ENCODE results near the gene PIK3C2B. TPM values are rescaled to one million over a fixed set of nuclear protein-coding genes. Genes with fewer than 3 reads are reported as not detected.

Gene PIK3C2B
- total RNA-seq, 1 donor from 2014 or later, result 151 TPM

DNA sequence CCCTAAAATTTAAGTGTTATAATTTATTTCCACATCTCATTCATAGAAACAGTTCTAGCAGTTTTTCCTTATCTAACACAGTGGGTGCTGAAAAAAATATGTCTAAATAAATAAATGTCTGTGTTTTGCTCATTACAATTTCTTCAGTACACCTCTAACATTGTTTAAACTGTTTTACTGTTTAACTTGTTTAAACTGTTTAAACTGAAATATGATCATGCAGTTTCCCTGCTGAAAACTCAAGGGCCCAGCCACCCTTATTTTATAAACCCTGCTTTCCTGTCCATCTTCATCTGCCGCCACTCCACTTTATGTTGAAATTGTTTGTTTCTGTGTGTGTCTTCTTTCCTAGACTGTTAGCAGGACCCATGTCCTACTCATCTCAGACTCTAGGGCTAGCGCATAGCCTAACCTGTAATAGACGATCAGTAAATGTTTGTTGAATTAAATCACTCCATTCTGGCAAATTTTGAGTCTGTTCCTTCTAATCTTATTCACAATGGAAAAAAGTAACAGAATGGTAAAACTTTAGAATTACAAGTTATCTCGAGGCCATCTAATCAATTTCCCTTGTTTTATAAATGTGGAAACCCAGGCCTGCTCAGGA is 9.4 kb upstream of the PIK3C2B start:
- H3K27ac Mint-ChIP-seq, result no peak overlapping the region
- no peak overlapping the region for H3K4me3 Mint-ChIP-seq
- no peak for DNase-seq
- H3K36me3 Mint-ChIP-seq (ENCODE audit: low read depth), result peaks cover 10% of the 10 kb centered on the region
- no peak for ATAC-seq (ENCODE audit: low read depth)
- POLR2A ChIA-PET, result interaction anchor here (1.1 to 4.4 kb wide), 4 partner anchors 10 to 62 kb away, joined by 3 to 54 read pairs (median 12); partner anchors contain the start of genes MDM4 and PIK3C2B
- TF ChIP-seq, protein P1, sequence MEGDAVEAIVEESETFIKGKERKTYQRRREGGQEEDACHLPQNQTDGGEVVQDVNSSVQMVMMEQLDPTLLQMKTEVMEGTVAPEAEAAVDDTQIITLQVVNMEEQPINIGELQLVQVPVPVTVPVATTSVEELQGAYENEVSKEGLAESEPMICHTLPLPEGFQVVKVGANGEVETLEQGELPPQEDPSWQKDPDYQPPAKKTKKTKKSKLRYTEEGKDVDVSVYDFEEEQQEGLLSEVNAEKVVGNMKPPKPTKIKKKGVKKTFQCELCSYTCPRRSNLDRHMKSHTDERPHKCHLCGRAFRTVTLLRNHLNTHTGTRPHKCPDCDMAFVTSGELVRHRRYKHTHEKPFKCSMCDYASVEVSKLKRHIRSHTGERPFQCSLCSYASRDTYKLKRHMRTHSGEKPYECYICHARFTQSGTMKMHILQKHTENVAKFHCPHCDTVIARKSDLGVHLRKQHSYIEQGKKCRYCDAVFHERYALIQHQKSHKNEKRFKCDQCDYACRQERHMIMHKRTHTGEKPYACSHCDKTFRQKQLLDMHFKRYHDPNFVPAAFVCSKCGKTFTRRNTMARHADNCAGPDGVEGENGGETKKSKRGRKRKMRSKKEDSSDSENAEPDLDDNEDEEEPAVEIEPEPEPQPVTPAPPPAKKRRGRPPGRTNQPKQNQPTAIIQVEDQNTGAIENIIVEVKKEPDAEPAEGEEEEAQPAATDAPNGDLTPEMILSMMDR (IDR thresholded peaks at IDR 0.05), result no peak
- intact Hi-C loops (cut with micrococcal nuclease), result loop anchor here (1.0 to 2.0 kb wide), 5 partner anchors 23 to 341 kb away; no protein-coding TSS in a partner anchor
- H3K4me1 Mint-ChIP-seq, result peaks cover 72% of the 10 kb centered on the region
- H3K9me3 Mint-ChIP-seq, result no peaks in the 10 kb centered on the region
- CTCF ChIA-PET, result interaction anchor here (0.7 to 19.8 kb wide), 15 partner anchors 11 to 303 kb away, joined by 3 to 1006 read pairs (median 7); partner anchors contain the start of genes MDM4 and PIK3C2B
- H3K27me3 Mint-ChIP-seq, result peaks cover 5% of the 10 kb centered on the region

DNA sequence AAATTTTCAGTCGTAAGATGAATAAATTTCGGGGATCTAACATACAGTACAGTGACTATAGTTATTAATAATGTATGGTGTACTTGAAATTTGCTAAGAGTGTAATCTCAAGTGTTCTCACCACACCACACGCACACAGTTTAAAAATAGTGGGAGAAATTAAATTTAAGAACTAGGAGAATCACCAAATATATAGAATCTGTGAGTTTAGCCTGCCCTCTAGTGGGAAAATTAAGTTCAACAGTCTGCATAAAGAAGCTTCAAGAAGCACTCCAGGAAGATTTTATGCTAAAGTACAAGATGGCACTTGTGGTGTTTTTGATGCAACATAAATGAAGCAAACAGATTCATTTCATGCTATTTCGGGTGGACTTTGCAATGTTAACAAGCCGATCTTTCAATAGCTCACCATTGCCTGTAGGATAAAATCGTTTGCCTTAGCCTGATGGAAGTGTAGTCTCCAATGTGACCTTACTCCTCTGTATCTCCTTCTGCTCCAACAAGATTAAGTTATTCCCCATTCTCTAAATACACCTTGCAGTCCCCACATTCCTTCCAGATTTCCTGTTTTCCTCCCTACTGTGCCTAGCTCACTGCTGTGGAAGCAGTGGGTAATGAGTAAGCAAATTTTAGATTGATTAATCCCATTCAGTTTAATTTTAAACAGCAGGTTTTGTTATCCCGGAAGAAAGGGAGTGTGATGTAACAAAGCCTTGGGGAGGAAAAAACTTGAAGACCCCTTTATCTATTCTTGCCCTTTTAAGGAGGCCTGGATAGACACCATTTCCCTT is 8.7 kb upstream of the PIK3C2B start:
- POLR2A ChIA-PET, result interaction anchor here (0.6 to 3.9 kb wide), 13 partner anchors 9 to 105 kb away, joined by 3 to 72 read pairs (median 8); partner anchors contain the start of genes MDM4 and PIK3C2B
- peak overlapping the region; percentile 73 for H3K27ac Mint-ChIP-seq

DNA sequence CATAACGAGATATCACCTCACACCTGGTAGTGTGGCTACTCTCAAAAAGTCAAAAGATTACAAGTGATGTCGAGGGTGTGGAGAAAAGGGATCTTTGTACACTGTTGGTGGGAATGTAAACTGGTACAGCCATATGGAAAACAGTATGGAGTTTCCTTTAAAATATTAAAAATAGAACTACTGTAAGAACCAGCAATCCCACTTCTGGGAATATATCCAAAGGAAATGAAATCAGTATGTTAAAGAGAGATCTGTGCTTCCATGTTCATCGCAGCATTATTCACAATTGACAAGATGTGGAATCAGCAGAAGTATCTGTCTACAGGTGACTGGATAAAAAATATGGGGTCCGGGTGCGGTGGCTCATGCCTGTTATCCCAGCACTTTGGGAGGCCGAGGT is 7.6 kb upstream of the PIK3C2B start:
- Mint-ChIP-seq H3K27me3 (peaks cover 5% of the 10 kb centered on the region), H3K4me3 (no peak overlapping the region), H3K27ac (no peak overlapping the region), H3K4me1 (peaks cover 71% of the 10 kb centered on the region), H3K9me3 (no peaks in the 10 kb centered on the region), H3K36me3 (ENCODE audit: low read depth) (peaks cover 10% of the 10 kb centered on the region)
- TF ChIP-seq, protein P1 (IDR thresholded peaks at IDR 0.05), result no peak
- CTCF ChIA-PET, result interaction anchor here (0.9 to 19.8 kb wide), 13 partner anchors 9 to 338 kb away, joined by 3 to 1006 read pairs (median 6); partner anchors contain the start of gene PIK3C2B
- POLR2A ChIA-PET, result interaction anchor here (0.6 to 3.9 kb wide), 10 partner anchors 8 to 104 kb away, joined by 3 to 72 read pairs (median 10); partner anchors contain the start of gene PIK3C2B
- intact Hi-C loops (cut with micrococcal nuclease), result loop anchor here (2.0 kb wide), 2 partner anchors 139 to 339 kb away; no protein-coding TSS in a partner anchor
- ATAC-seq (ENCODE audit: low read depth) (no peak), DNase-seq (no peak)

More for the DNA sequence above, 8.7 kb upstream of the PIK3C2B start:
- ATAC-seq (ENCODE audit: low read depth) (no peak), DNase-seq (no peak)
- CTCF ChIA-PET, result interaction anchor here (0.7 to 19.8 kb wide), 25 partner anchors 10 to 343 kb away, joined by 3 to 1006 read pairs (median 5); partner anchors contain the start of genes MDM4 and PIK3C2B
- Mint-ChIP-seq H3K4me1 (peaks cover 72% of the 10 kb centered on the region), H3K4me3 (peak overlapping the region; percentile 47), H3K9me3 (no peaks in the 10 kb centered on the region), H3K27me3 (peaks cover 5% of the 10 kb centered on the region), H3K36me3 (ENCODE audit: low read depth) (peaks cover 10% of the 10 kb centered on the region)
- intact Hi-C loops (cut with micrococcal nuclease), result loop anchor here (1.0 to 2.0 kb wide), 5 partner anchors 22 to 341 kb away; no protein-coding TSS in a partner anchor
- TF ChIP-seq, protein P1 (IDR thresholded peaks at IDR 0.05), result no peak

DNA sequence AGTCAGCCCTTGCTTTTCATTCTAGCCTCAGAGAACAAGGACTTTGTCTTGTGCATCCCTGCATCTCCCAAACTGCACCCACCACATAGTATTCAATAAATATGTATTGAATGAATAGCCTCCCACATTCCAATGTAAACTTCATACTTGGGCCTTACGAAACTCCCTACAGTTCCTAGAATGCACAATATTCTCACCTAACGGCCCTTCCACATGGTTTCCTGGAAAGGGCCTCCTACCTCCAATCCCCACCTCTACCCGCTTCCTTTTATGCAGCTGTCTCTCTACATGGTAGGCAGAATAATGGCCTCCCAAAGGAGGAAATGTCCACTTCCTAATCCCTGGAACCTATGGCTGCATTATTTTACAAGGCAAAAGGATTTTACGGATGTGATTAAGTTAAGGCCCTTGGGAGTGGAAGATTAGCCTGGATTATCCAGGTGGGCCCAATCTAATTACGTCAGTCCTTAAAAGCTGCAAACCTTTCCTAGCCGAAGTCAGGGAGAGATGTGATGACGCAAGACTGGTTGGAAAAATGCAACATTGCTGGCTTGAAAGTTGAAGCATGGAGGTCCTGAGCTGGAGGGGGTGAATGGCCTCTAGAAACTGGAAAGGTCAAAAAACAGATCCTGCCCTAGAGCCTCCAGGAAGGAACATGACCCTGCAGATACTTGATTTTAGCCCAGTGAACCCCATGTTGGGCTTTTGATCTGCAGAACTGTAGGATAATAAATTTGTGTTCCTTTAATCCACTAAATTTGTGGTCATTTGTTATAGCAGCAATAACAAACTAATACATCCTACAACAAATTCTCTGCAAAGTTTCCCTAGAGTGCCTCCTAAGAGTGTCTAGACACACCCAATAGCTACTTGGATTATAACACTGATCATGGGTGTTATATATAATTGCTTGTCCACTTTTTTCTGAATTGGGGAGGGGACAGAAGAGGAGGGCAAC is 5.2 kb upstream of the PIK3C2B start:
- peaks cover 71% of the 10 kb centered on the region for H3K4me1 Mint-ChIP-seq
- H3K27ac Mint-ChIP-seq, result peak overlapping the region; percentile 65
- H3K4me3 Mint-ChIP-seq, result no peak overlapping the region
- no peaks in the 10 kb centered on the region for H3K27me3 Mint-ChIP-seq
- H3K36me3 Mint-ChIP-seq (ENCODE audit: low read depth), result peaks cover 3% of the 10 kb centered on the region
- POLR2A ChIA-PET, result interaction anchor here (0.5 to 10.0 kb wide), 10 partner anchors 7 to 79 kb away, joined by 3 to 413 read pairs (median 6); partner anchors contain the start of gene MDM4
- intact Hi-C loops (cut with micrococcal nuclease), result loop anchor here (1.0 kb wide), 1 partner anchor 308 kb away; no protein-coding TSS in a partner anchor
- H3K9me3 Mint-ChIP-seq, result no peaks in the 10 kb centered on the region
- DNase-seq (no peak), ATAC-seq (ENCODE audit: low read depth) (no peak)
- TF ChIP-seq, protein P1 (IDR thresholded peaks at IDR 0.05), result no peak
- CTCF ChIA-PET, result interaction anchor here (1.1 to 19.8 kb wide), 4 partner anchors 22 to 307 kb away, joined by 3 to 1006 read pairs (median 6); no protein-coding TSS in a partner anchor

Data from activated B cell treated with CpG ODN at 0.5 μM for 24 hours (primary cell).